Activated CD4-positive, alpha-beta memory T cell treated with anti-CD3 and anti-CD28 coated beads for 36 hours (primary cell): Measurements from ENCODE around the gene METAP1D. TPM values are rescaled to one million over a fixed set of nuclear protein-coding genes. Genes with fewer than 3 reads are reported as not detected.

Experiments used
- CTCF ChIA-PET: fragments of 350-600 bp; sonication (Branson Sonifier 250); formaldehyde crosslinking; loops from one replicate; lab custom pipeline; 2021; ENCODE audit warnings: antibody characterized with exemption, inconsistent platforms; lab: Charles Lee
- POLR2A ChIA-PET: fragments of 350-600 bp; sonication (Branson Sonifier 250); formaldehyde crosslinking; loops from one replicate; lab custom pipeline; 2021; ENCODE audit warnings: antibody characterized with exemption; lab: Charles Lee
- DNase-seq: peaks from one replicate; pipeline ENCODE4 v3.0.0-alpha.2; 2020
- H3K27ac Mint-ChIP-seq: one replicate; pipeline ENCODE4 v1.8.0; 2021; ENCODE audit warnings: mixed read lengths
- H3K27me3 Mint-ChIP-seq: one replicate; pipeline ENCODE4 v1.8.0; 2021; ENCODE audit warnings: mixed read lengths
- H3K36me3 Mint-ChIP-seq: one replicate; pipeline ENCODE4 v1.8.0; 2021; ENCODE audit warnings: mixed read lengths
- H3K4me1 Mint-ChIP-seq: one replicate; pipeline ENCODE4 v1.8.0; 2021; ENCODE audit warnings: low read depth, mixed read lengths
- H3K4me3 Mint-ChIP-seq: one replicate; pipeline ENCODE4 v1.8.0; 2021; ENCODE audit warnings: mild to moderate bottlenecking, mixed read lengths
- H3K9me3 Mint-ChIP-seq: one replicate; pipeline ENCODE4 v1.8.0; 2021; ENCODE audit warnings: mixed read lengths
- intact Hi-C: fragments of 100-400 bp; cut with micrococcal nuclease; formaldehyde crosslinking; loops from one replicate; pipeline ENCODE4 v1.15.1; 2023
- total RNA-seq, 2 experiments: library from RNA; stranded (reverse); gene quantifications; one replicate each; pipeline ENCODE4 v1.2.3, GENCODE V29; 2021

Gene METAP1D
- total RNA-seq, 2 experiments from 2014 or later, result 3.4 to 3.9 TPM

DNA sequence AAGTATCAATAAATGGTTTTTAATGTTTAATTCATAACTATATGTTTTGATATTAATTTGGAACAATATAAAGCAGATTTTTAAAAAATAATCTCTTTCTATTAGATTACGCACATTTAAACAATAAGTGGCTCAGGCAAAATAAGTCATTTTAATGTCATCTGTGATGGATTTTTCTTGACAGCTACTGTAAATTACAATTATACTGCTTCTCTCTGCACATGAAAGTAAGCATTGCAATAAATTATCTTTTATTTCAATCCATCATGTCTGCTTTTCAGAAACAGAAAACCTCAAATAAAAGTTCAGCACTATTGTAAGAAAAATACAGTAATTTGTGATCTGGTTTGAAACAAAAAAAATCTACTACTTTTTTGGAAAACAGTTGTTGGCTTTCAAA lies 74.5 kb downstream of the METAP1D start:
- Mint-ChIP-seq H3K9me3 (no peaks in the 10 kb centered on the region), H3K4me1 (no peaks in the 10 kb centered on the region), H3K36me3 (peaks cover 8% of the 10 kb centered on the region), H3K27ac (no peak overlapping the region), H3K27me3 (peaks cover 14% of the 10 kb centered on the region), H3K4me3 (no peak overlapping the region)
- DNase-seq, result no peak
- CTCF ChIA-PET, result no interaction called here
- POLR2A ChIA-PET, result no interaction called here
- intact Hi-C loops, result no loop called here

DNA sequence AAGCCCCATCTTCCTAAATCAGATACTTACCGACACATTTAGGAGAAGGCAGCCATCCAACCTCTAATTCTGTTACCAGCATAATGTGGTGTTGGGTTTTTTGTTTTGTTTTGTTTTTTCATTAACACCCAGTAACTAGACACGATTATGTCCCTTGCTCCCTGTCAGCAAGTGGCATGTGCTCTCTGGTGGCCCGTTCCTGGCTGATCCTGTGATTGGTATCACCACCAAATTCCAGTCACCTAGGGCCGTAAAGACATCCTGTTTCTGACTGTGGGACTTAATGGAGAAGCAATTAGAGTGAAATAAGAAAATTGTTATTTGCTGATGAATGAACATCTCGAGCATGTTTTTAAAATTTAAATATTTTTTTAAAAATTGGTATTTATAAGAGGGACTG lies 79.7 kb downstream of the METAP1D start:
- CTCF ChIA-PET, result interaction anchor here (1.2 kb wide), 1 partner anchor 12 kb away, joined by 5 read pairs; no protein-coding TSS in a partner anchor
- DNase-seq, result no peak
- no peaks in the 10 kb centered on the region for H3K9me3 Mint-ChIP-seq
- no peak overlapping the region for H3K27ac Mint-ChIP-seq
- H3K36me3 Mint-ChIP-seq, result peaks cover 5% of the 10 kb centered on the region
- H3K4me3 Mint-ChIP-seq, result no peak overlapping the region
- peaks cover 23% of the 10 kb centered on the region for H3K4me1 Mint-ChIP-seq
- POLR2A ChIA-PET, result no interaction called here
- H3K27me3 Mint-ChIP-seq, result peaks cover 62% of the 10 kb centered on the region
- intact Hi-C loops, result no loop called here

DNA sequence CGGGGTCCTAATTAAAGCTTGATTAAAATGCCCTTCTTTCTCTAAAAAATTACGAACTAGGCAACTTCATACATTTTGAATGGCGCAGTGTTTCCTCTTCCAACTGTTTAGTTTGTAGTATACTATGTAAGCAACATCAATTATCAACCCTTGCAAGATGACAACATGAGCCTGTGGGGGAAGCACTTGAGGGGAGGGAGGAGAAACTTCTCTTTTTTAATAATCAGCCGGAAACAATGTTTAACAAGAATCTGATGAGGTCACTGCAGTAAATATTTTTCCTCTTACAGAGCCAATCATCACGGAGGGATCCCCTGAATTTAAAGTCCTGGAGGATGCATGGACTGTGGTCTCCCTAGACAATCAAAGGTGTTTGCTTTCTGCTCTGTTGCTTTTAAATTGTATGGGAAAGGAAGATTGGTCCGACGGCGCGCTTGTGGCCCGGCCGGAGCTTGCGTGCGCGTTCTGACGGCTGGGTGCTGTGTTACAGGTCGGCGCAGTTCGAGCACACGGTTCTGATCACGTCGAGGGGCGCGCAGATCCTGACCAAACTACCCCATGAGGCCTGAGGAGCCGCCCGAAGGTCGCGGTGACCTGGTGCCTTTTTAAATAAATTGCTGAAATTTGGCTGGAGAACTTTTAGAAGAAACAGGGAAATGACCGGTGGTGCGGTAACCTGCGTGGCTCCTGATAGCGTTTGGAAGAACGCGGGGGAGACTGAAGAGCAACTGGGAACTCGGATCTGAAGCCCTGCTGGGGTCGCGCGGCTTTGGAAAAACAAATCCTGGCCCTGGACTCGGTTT lies 80.3 kb downstream of the METAP1D start:
- intact Hi-C loops, result loop anchor here (10.0 kb wide), 1 partner anchor 1365 kb away; the partner anchor contains the start of gene SP5
- DNase-seq, result no peak
- H3K9me3 Mint-ChIP-seq, result no peaks in the 10 kb centered on the region
- H3K4me3 Mint-ChIP-seq, result no peak overlapping the region
- H3K27ac Mint-ChIP-seq, result no peak overlapping the region
- peaks cover 5% of the 10 kb centered on the region for H3K36me3 Mint-ChIP-seq
- ChIA-PET POLR2A (no interaction called here), CTCF (interaction anchor here (0.5 to 1.2 kb wide), 2 partner anchors 12 to 29 kb away, joined by 3 to 5 read pairs; no protein-coding TSS in a partner anchor)
- peaks cover 25% of the 10 kb centered on the region for H3K4me1 Mint-ChIP-seq
- peaks cover 67% of the 10 kb centered on the region for H3K27me3 Mint-ChIP-seq

DNA sequence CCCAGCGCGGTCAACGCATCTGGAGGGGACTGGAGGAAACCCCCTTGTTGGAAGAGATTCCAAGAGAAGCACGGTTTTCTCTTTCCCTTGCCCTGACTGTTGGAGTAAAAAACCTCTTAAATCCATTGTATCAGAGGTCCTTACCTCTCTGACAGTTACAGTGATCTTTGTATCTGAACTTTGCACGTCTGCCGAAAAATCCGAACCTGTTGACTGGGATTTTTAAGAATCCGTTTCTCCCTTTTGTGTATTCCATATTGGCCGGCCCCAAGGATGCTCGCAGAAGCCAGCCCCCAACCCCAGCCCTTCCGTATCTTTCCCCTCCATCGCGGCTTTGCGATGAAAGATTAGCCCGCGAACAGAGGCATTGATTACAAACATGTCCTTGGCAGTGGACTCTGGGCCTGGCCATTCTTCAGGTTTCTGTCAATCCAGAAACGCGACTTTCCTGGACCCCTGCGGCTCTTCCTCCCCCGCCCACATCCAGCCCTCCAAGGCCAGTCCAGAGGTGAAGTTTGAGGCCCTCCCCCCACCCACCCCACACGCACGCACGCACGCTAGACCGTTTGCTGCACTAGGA lies 81.0 kb downstream of the METAP1D start:
- ChIA-PET CTCF (interaction anchor here (8.6 kb wide), 1 partner anchor 23 kb away, joined by 88 read pairs; the partner anchor contains the start of gene DLX2), POLR2A (no interaction called here)
- DNase-seq, result no peak
- H3K9me3 Mint-ChIP-seq, result no peaks in the 10 kb centered on the region
- intact Hi-C loops, result loop anchor here (10.0 kb wide), 1 partner anchor 1366 kb away; the partner anchor contains the start of gene SP5
- H3K36me3 Mint-ChIP-seq, result peaks cover 10% of the 10 kb centered on the region
- peaks cover 31% of the 10 kb centered on the region for H3K4me1 Mint-ChIP-seq
- peaks cover 72% of the 10 kb centered on the region for H3K27me3 Mint-ChIP-seq
- H3K27ac Mint-ChIP-seq, result no peak overlapping the region
- peak overlapping the region; percentile 28 for H3K4me3 Mint-ChIP-seq

DNA sequence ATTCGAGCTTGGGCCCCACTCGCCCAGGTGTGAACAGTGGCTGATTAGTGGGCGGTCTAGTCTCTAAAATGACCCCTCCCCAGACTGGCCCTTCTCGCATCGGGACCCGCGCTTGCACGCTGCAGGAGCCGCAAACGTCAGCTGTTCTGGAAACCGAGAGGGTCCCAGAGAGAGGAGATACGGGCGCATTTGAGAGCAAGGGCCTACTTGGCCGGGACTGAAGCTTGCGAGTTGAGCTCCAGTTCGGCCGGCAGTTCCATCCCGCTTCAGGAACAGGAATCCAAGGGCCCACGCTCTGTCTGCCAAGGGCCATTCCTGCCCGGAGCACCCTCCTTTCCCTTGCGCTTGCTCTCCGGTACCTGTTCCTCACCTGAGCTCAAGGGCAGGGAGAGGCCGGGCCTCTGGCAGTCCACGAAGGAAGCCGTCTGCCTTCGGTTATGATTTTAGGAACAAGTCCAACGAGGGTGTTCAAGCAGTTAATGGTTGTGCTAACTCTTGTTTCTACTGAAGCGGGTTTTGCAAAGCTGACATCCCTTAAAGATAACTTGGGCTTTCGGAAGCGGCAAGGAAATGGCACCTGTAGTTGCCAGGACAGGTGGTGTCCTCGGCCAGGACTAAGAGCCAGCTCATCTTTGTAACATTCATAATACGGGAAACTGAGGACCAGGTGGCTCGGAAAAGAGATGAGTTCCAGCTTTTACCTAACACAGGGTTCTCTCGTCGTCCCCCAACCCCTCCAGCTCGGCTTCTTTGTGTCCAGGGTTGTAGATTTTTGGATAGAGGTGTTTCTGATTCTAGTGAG lies 81.7 kb downstream of the METAP1D start:
- Mint-ChIP-seq H3K27ac (no peak overlapping the region), H3K4me1 (peaks cover 37% of the 10 kb centered on the region), H3K36me3 (peaks cover 11% of the 10 kb centered on the region), H3K9me3 (no peaks in the 10 kb centered on the region), H3K4me3 (no peak overlapping the region), H3K27me3 (peaks cover 75% of the 10 kb centered on the region)
- no peak for DNase-seq
- POLR2A ChIA-PET, result no interaction called here
- intact Hi-C loops, result loop anchor here (10.0 kb wide), 1 partner anchor 1367 kb away; the partner anchor contains the start of gene SP5
- CTCF ChIA-PET, result interaction anchor here (8.6 kb wide), 1 partner anchor 23 kb away, joined by 88 read pairs; the partner anchor contains the start of gene DLX2

DNA sequence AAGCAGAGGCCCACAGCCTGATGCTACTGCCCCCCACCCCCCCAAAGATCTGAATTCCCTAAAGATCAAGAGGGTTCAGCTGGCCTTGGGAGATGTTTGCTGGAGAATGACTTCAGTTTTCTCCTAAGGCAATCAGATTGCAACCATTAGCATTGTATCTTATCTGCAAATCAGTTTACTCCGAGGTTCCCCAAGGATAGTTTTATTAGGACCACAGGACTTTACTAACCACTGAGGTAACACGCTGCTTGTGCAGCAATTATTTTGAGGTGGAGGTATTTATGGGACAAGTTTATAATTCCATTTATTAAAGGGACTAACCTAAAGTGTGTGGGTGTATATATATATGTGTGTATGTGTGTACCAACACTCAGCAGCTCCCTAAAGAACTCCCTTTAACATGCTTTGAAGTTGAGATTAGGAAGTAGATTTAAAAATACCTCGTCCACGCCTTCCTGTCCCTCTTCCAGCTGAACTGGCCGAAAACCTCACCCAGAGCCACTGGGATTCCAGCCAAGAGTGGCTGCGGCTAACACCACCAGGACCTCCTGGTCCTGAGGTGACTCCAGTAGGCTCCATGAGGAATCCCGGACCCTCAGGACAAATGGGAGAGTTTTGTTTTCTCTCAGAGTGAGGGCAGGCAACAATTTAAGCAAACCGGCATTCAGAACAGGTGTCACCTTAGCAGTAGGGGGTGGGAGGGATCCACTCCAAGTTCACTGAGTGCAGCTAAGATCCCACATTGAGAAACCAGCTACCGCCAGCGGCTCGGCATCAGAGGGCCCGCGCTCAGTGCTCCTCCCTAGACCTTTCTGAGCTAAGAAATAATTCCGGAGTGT lies 82.6 kb downstream of the METAP1D start:
- ChIA-PET CTCF (interaction anchor here (1.2 to 8.6 kb wide), 3 partner anchors 22 to 376 kb away, joined by 3 to 88 read pairs (median 5); partner anchors contain the start of gene DLX2), POLR2A (no interaction called here)
- Mint-ChIP-seq H3K27me3 (peaks cover 83% of the 10 kb centered on the region), H3K27ac (no peak overlapping the region), H3K4me1 (peaks cover 46% of the 10 kb centered on the region), H3K9me3 (no peaks in the 10 kb centered on the region), H3K4me3 (no peak overlapping the region), H3K36me3 (peaks cover 11% of the 10 kb centered on the region)
- intact Hi-C loops, result loop anchor here (10.0 kb wide), 1 partner anchor 1368 kb away; the partner anchor contains the start of gene SP5
- no peak for DNase-seq

DNA sequence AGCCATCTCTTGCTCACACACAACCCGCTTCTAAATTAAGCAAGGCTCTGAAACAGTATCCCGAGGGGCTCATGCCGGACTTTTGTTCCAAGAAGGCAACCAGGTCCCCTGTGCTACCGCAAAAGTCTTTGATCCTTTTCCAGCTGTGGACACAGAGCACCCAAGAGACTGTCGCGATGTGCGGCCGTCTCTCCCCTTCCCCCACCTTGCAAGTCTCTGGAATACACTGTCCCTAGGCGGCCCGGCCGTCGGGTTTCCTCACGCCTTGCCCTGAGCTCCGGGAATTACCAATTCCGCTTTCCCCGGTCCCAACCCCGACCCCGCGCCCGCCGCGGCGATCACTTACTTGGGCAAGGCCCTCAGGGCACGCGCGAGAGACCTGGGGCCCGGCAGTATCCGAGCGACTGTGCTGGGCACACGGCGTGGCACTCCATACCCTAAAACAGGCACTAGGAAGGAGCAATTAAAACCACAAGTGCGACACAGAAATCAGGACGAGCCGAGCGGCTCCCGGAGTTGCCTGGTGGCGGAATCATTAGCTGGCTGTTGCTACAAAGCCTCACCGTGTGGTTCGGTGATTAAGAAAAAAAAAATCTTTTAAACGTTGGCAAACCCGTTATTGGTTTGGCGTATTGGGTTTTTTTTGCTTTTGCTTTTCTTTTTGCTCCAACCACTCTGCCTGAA lies 83.3 kb downstream of the METAP1D start:
- Mint-ChIP-seq H3K4me3 (peak overlapping the region; percentile 75), H3K4me1 (peaks cover 53% of the 10 kb centered on the region), H3K27me3 (peaks cover 88% of the 10 kb centered on the region), H3K9me3 (no peaks in the 10 kb centered on the region), H3K27ac (peak overlapping the region; percentile 6), H3K36me3 (peaks cover 13% of the 10 kb centered on the region)
- DNase-seq, result no peak
- CTCF ChIA-PET, result interaction anchor here (0.7 to 8.6 kb wide), 4 partner anchors 17 to 377 kb away, joined by 3 to 88 read pairs (median 4); partner anchors contain the start of gene DLX2
- intact Hi-C loops, result loop anchor here (10.0 kb wide), 1 partner anchor 1368 kb away; the partner anchor contains the start of gene SP5
- POLR2A ChIA-PET, result no interaction called here

DNA sequence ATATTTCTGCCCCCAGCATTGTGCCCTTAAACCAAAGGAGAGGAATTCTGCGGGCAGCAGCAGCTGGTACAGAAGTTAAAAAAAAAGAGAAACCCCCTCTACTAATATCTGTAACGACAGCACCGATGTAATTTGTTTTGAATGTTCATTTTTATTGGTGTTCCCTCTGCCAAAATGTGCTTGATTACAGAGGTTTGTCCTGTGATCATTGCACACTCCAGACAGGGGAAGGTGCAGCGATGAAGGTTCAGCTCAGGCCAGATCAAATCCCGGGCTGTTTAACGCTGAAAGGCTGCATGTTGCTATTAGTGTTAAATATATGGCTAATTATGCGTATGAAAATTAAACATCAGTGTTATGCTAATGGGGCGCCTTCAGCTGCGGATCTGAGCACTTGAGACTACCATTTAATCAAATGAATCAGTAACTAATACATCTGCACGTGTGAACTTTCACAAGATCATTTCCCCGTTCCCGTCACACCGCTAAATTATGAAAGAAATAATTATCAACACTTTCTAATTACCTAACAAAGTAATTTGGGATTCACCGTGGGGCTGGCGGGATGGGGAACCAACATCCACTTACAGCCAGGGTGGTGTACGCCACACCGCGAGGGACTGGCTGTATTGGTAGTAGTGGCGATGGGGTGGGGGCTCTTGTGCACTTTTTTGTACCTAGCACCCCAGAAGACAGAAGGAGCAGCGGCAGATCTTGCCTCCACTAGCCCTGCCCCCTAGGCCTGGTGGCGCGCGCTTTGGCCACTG lies 84.1 kb downstream of the METAP1D start:
- H3K27ac Mint-ChIP-seq, result no peak overlapping the region
- DNase-seq, result peak; percentile 21
- H3K27me3 Mint-ChIP-seq, result peaks cover 93% of the 10 kb centered on the region
- CTCF ChIA-PET, result interaction anchor here (0.7 to 8.6 kb wide), 3 partner anchors 16 to 378 kb away, joined by 3 to 88 read pairs (median 5); partner anchors contain the start of gene DLX2
- H3K4me3 Mint-ChIP-seq, result peak overlapping the region; percentile 75
- H3K36me3 Mint-ChIP-seq, result peaks cover 13% of the 10 kb centered on the region
- no peaks in the 10 kb centered on the region for H3K9me3 Mint-ChIP-seq
- POLR2A ChIA-PET, result no interaction called here
- peaks cover 58% of the 10 kb centered on the region for H3K4me1 Mint-ChIP-seq
- intact Hi-C loops, result loop anchor here (10.0 kb wide), 1 partner anchor 1369 kb away; the partner anchor contains the start of gene SP5

DNA sequence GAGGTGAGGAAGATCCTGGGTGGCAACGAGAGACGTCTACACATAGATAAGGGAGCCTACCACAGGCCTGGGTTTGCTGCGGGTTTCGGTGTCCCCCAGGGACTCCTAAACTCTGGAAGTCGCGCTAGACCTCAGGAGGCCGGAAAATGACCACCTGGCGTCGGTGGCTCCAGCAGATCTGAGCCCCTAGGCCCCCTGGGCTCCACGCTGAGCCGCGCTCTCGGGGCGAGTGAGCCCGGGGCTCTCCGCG lies 84.6 kb downstream of the METAP1D start:
- Mint-ChIP-seq H3K4me1 (peaks cover 58% of the 10 kb centered on the region), H3K9me3 (no peaks in the 10 kb centered on the region), H3K4me3 (peak overlapping the region; percentile 75), H3K27me3 (peaks cover 92% of the 10 kb centered on the region), H3K27ac (no peak overlapping the region), H3K36me3 (peaks cover 13% of the 10 kb centered on the region)
- no peak for DNase-seq
- intact Hi-C loops, result loop anchor here (10.0 kb wide), 1 partner anchor 1370 kb away; the partner anchor contains the start of gene SP5
- ChIA-PET CTCF (interaction anchor here (1.7 to 8.6 kb wide), 2 partner anchors 20 to 378 kb away, joined by 5 to 88 read pairs; partner anchors contain the start of gene DLX2), POLR2A (no interaction called here)
